ENCODE measurements around the gene CNKSR3. TPM values are rescaled to one million over a fixed set of nuclear protein-coding genes. Genes with fewer than 3 reads are reported as not detected.

CNKSR3 gene
- total RNA-seq, 4 donors from 2014 or later: 10.4 to 23.9 (median 19.6) TPM

GRCh38 chr6:154367336-154367735 is 143.1 kb downstream of the CNKSR3 start:
- H3K36me3 ChIP-seq: no peaks in the 10 kb centered on the region
- intact Hi-C loops (cut with DNase I): no loop called here
- H3K4me3 ChIP-seq: no peak overlapping the region
- no peak overlapping the region for H3K27ac ChIP-seq (replicated peaks in 1 of 4)
- H3K27me3 ChIP-seq: no peaks in the 10 kb centered on the region
- DNase-seq (ENCODE audit: extremely low spot score): no peak
- TF ChIP-seq CTCF (IDR thresholded peaks at IDR 0.05): no peak
- TF ChIP-seq POLR2A (IDR thresholded peaks at IDR 0.05; ENCODE audit: low read depth): no peak
- no peak for TF ChIP-seq EP300 (IDR thresholded peaks at IDR 0.05)
- TF ChIP-seq POLR2AphosphoS5 (IDR thresholded peaks at IDR 0.05): no peak
- WGBS: 78% methylated on average over 5 of the region's 5 CpGs
- H3K4me1 ChIP-seq: peaks cover 0 to 6% (median 3%) of the 10 kb centered on the region in 4 donors
- H3K9me3 ChIP-seq: no peaks in the 10 kb centered on the region

GRCh38 chr6:154363821-154364220 is 146.7 kb downstream of the CNKSR3 start:
- intact Hi-C loops (cut with DNase I): no loop called here
- 60% methylated on average over 4 of the region's 4 CpGs for WGBS

GRCh38 chr6:154361476-154361875 is 149.0 kb downstream of the CNKSR3 start:
- DNase-seq (ENCODE audit: extremely low spot score): no peak
- WGBS: 90% methylated on average over 5 of the region's 5 CpGs

More at GRCh38 chr6:154363821-154364220, 146.7 kb downstream of the CNKSR3 start:
- Histone ChIP-seq H3K27ac (replicated peaks in 1 of 4) (no peak overlapping the region), H3K9me3 (no peaks in the 10 kb centered on the region), H3K27me3 (no peaks in the 10 kb centered on the region), H3K4me3 (no peak overlapping the region), H3K36me3 (no peaks in the 10 kb centered on the region), H3K4me1 (no peaks in the 10 kb centered on the region)
- TF ChIP-seq EP300 (IDR thresholded peaks at IDR 0.05) (no peak), POLR2AphosphoS5 (IDR thresholded peaks at IDR 0.05) (no peak), POLR2A (IDR thresholded peaks at IDR 0.05; ENCODE audit: low read depth) (no peak), CTCF (IDR thresholded peaks at IDR 0.05) (no peak)
- DNase-seq (ENCODE audit: extremely low spot score): no peak

DNA sequence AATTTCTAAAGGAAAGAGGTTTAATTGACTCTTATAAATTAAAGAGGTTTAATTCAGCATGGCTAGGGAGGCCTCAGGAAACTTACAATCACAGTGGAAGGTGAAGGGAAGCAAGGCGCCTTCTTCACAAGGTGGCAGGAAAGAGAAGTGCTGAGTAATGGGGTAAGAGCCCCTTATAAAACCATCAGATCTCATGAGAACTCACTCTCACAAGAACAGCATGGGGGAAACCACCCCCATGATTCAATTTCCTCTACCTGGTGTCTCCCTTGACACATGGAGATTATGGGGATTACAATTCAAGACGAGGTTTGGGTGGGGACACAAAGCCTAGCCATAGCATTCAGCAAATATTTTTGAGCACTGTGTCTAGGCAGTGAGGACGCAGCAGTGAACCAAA is 150.0 kb downstream of the CNKSR3 start:
- no peak overlapping the region for H3K27ac ChIP-seq (replicated peaks in 1 of 4)
- no peaks in the 10 kb centered on the region for H3K4me1 ChIP-seq
- TF ChIP-seq EP300 (IDR thresholded peaks at IDR 0.05): no peak
- TF ChIP-seq POLR2A (IDR thresholded peaks at IDR 0.05; ENCODE audit: low read depth): no peak
- no peak for TF ChIP-seq CTCF (IDR thresholded peaks at IDR 0.05)
- no peak for TF ChIP-seq POLR2AphosphoS5 (IDR thresholded peaks at IDR 0.05)
- no peak for DNase-seq (ENCODE audit: extremely low spot score)
- intact Hi-C loops (cut with DNase I): no loop called here
- H3K27me3 ChIP-seq: no peaks in the 10 kb centered on the region
- H3K36me3 ChIP-seq: no peaks in the 10 kb centered on the region
- H3K9me3 ChIP-seq: no peaks in the 10 kb centered on the region
- WGBS: 98% methylated on average over 3 of the region's 3 CpGs
- H3K4me3 ChIP-seq: no peak overlapping the region

More at GRCh38 chr6:154361476-154361875, 149.0 kb downstream of the CNKSR3 start:
- no peaks in the 10 kb centered on the region for H3K27me3 ChIP-seq
- H3K9me3 ChIP-seq: no peaks in the 10 kb centered on the region
- H3K4me1 ChIP-seq: no peaks in the 10 kb centered on the region
- H3K27ac ChIP-seq (replicated peaks in 1 of 4): no peak overlapping the region
- H3K4me3 ChIP-seq: no peak overlapping the region
- intact Hi-C loops (cut with DNase I): no loop called here
- no peak for TF ChIP-seq EP300 (IDR thresholded peaks at IDR 0.05)
- TF ChIP-seq POLR2AphosphoS5 (IDR thresholded peaks at IDR 0.05): no peak
- TF ChIP-seq POLR2A (IDR thresholded peaks at IDR 0.05; ENCODE audit: low read depth): no peak
- H3K36me3 ChIP-seq: no peaks in the 10 kb centered on the region

GRCh38 chr6:154359679-154360078 is 150.8 kb downstream of the CNKSR3 start:
- no peaks in the 10 kb centered on the region for H3K36me3 ChIP-seq
- H3K9me3 ChIP-seq: no peaks in the 10 kb centered on the region
- no peaks in the 10 kb centered on the region for H3K4me1 ChIP-seq
- DNase-seq (ENCODE audit: extremely low spot score): no peak
- 80% methylated on average over 4 of the region's 4 CpGs for WGBS
- H3K27me3 ChIP-seq: no peaks in the 10 kb centered on the region
- H3K4me3 ChIP-seq: no peak overlapping the region
- no peak overlapping the region for H3K27ac ChIP-seq (replicated peaks in 1 of 4)
- TF ChIP-seq POLR2AphosphoS5 (IDR thresholded peaks at IDR 0.05) (no peak), CTCF (IDR thresholded peaks at IDR 0.05) (no peak), EP300 (IDR thresholded peaks at IDR 0.05) (no peak), POLR2A (IDR thresholded peaks at IDR 0.05; ENCODE audit: low read depth) (no peak)
- intact Hi-C loops (cut with DNase I): no loop called here
